Measurements from ENCODE around the gene ICA1L. TPM values are rescaled to one million over a fixed set of nuclear protein-coding genes. Genes with fewer than 3 reads are reported as not detected.

ICA1L gene
- total and polyA plus RNA-seq, 2 of the 8 experiments (the other 6 are each of a cell fraction or from before 2014, with no cell fraction given), result 1.1 to 3.4 TPM

GRCh38 chr2:202756598-202756997 lies 115.0 kb downstream of the ICA1L start:
- Histone ChIP-seq H4K5ac (ENCODE audit: insufficient read length, low read depth, low read length) (no peak overlapping the region), H2BK12ac (ENCODE audit: low read depth, low read length) (no peak overlapping the region), H3K14ac (ENCODE audit: insufficient read length) (no peak overlapping the region), H2AK5ac (ENCODE audit: low read depth, low read length) (no peak overlapping the region), H2BK5ac (ENCODE audit: low read depth, low read length) (no peak overlapping the region), H3K23me2 (ENCODE audit: low read depth, low read length) (no peaks in the 10 kb centered on the region), H3K9me3 (ENCODE audit: insufficient read depth in 2 of 2, low read depth in 1 of 2, low read length in 1 of 2) (no peaks in the 10 kb centered on the region), H3K79me2 (ENCODE audit: control insufficient read depth in 1 of 2, insufficient read depth in 2 of 2, low read length in 2 of 2) (no peaks in the 10 kb centered on the region), H4K8ac (ENCODE audit: extremely low read depth, insufficient read depth, low read length) (no peak overlapping the region), H3K4me1 (replicated peaks in 1 of 4; ENCODE audit: control insufficient read depth in 3 of 4, insufficient read depth in 4 of 4, low read length in 3 of 4) (no peaks in the 10 kb centered on the region), H3K9ac (replicated peaks in 1 of 4; ENCODE audit: extremely low read depth in 1 of 4, low read depth in 3 of 4, low read length in 3 of 4) (no peak overlapping the region), H3K36me3 (ENCODE audit: control insufficient read depth in 2 of 4, insufficient read depth in 4 of 4, low read length in 3 of 4) (peaks cover 2 to 31% (median 10%) of the 10 kb centered on the region in 4 experiments; a peak in 6 of 8 replicates), H2BK15ac (ENCODE audit: low read length) (no peak overlapping the region), H3K56ac (replicated peaks; ENCODE audit: insufficient read length, low read depth, low read length) (no peak overlapping the region), H2AFZ (ENCODE audit: low read length) (no peak overlapping the region), H3K79me1 (ENCODE audit: low read depth, low read length) (no peaks in the 10 kb centered on the region), H2BK120ac (replicated peaks; ENCODE audit: low read depth, low read length) (no peak overlapping the region), H2BK20ac (ENCODE audit: low read length) (no peak overlapping the region), H3K18ac (ENCODE audit: extremely low read depth, low read length) (no peak overlapping the region), H3K4ac (replicated peaks; ENCODE audit: insufficient read length, low read depth, low read length) (no peak overlapping the region), H3K27ac (ENCODE audit: low read depth, low read length) (no peak overlapping the region), H3K27me3 (replicated peaks in 1 of 4; ENCODE audit: control insufficient read depth in 3 of 4, extremely low read depth in 1 of 4, insufficient read depth in 3 of 4, low read length in 3 of 4) (no peaks in the 10 kb centered on the region), H3K23ac (ENCODE audit: insufficient read length) (no peak overlapping the region), H4K20me1 (replicated peaks in 1 of 2; ENCODE audit: control insufficient read depth in 1 of 2, insufficient read depth in 2 of 2, low read length in 2 of 2) (peaks cover 0 to 2% of the 10 kb centered on the region in 2 experiments), H4K91ac (replicated peaks; ENCODE audit: insufficient read length, low read length) (no peak overlapping the region), H3K4me3 (ENCODE audit: extremely low read depth in 1 of 4, insufficient read depth in 2 of 4, low read depth in 3 of 4, low read length in 4 of 4) (no peak overlapping the region), H3K4me2 (ENCODE audit: insufficient read depth in 1 of 2, low read depth in 2 of 2, low read length in 2 of 2) (no peak overlapping the region)
- ChIA-PET POLR2A (ENCODE audit: partially characterized antibody) (interaction anchor here (0.7 kb wide), 1 partner anchor 10 kb away, joined by 3 read pairs; no protein-coding TSS in a partner anchor), CTCF (ENCODE audit: partially characterized antibody) (no interaction called here)
- DNase-seq (ENCODE audit: low read depth in 1 of 2, low spot score in 2 of 2), result no peak
- 92% methylated on average over 3 of the region's 3 CpGs; no CpG with 5 or more reads in 1 of the 2 experiments for WGBS, 2 experiments (ENCODE audit: extremely low coverage in 1 of 2, insufficient coverage in 1 of 2, insufficient read length in 1 of 2, insufficient replicate concordance in 2 of 2, low coverage in 1 of 2, low lambda C conversion rate in 2 of 2, missing lambda C conversion rate in 1 of 2)
- FAIRE-seq, result no peak
- TF ChIP-seq ATF3 (IDR thresholded peaks at IDR 0.05; ENCODE audit: insufficient read depth, low read depth, low read length) (no peak), USF2 (IDR thresholded peaks at IDR 0.05; ENCODE audit: low read length) (no peak), TAF1 (IDR thresholded peaks at IDR 0.05; ENCODE audit: low read depth, low read length) (no peak), E2F6 (IDR thresholded peaks at IDR 0.05) (no peak), ASH2L (IDR thresholded peaks at IDR 0.05; ENCODE audit: low read length) (no peak), CBX5 (IDR thresholded peaks at IDR 0.05; ENCODE audit: low read depth, low read length) (no peak), MAX (IDR thresholded peaks at IDR 0.05) (no peak), POLR2A (IDR thresholded peaks at IDR 0.05; ENCODE audit: control extremely low read depth in 1 of 2, low read depth in 2 of 2, low read length in 2 of 2) (no peak), SP2 (IDR thresholded peaks at IDR 0.05; ENCODE audit: low read length) (no peak), NANOG (IDR thresholded peaks at IDR 0.05; ENCODE audit: insufficient read depth, low read depth, low read length, poor library complexity, severe bottlenecking) (no peak), CHD1 (IDR thresholded peaks at IDR 0.05; ENCODE audit: low read depth, low read length) (no peak), SUZ12 (IDR thresholded peaks at IDR 0.05; ENCODE audit: low read length) (no peak)
